Mesenchymal stem cell (in vitro differentiated cells and primary cell): ENCODE measurements around the gene RECK.
A peak's percentile ranks its signal among the peaks of the same experiment; 100 is the strongest.

Experiments
- DNase-seq: peaks from one replicate; pipeline ENCODE4 v3.0.0-alpha.2; 2013
- H2AFZ ChIP-seq: one replicate; pipeline ENCODE4 v1.6.1; 2013; ENCODE audit warnings: low read depth, mild to moderate bottlenecking, control low read depth, inconsistent platforms, low read length, moderate library complexity
- H2AK5ac ChIP-seq: 2 replicates; pipeline ENCODE4 v1.6.1; 2013; ENCODE audit warnings: low read length, moderate library complexity, mild to moderate bottlenecking, inconsistent platforms; ENCODE audit not compliant: severe bottlenecking
- H2BK120ac ChIP-seq: one replicate; pipeline ENCODE4 v1.6.1; 2013; ENCODE audit warnings: low read depth, mild to moderate bottlenecking, inconsistent platforms, low read length, moderate library complexity
- H2BK12ac ChIP-seq, 2 experiments: one replicate each; pipeline ENCODE4 v1.6.1; 2013; ENCODE audit warnings: inconsistent platforms in 2 of 2, low read length in 2 of 2, mild to moderate bottlenecking in 2 of 2, moderate library complexity in 2 of 2, control low read depth in 1 of 2
- H2BK15ac ChIP-seq: one replicate; pipeline ENCODE4 v1.6.1; 2013; ENCODE audit warnings: mild to moderate bottlenecking, low read depth, inconsistent platforms; ENCODE audit not compliant: poor library complexity, severe bottlenecking
- H2BK5ac ChIP-seq: 2 replicates; pipeline ENCODE4 v1.6.1; 2013; ENCODE audit warnings: low read depth, mild to moderate bottlenecking, low read length, control low read depth, inconsistent platforms; ENCODE audit not compliant: poor library complexity, severe bottlenecking
- H3K14ac ChIP-seq, 2 experiments: one replicate each; pipeline ENCODE4 v1.6.1; 2013; ENCODE audit warnings: inconsistent platforms in 2 of 2, low read length in 2 of 2, control low read depth in 1 of 2, mild to moderate bottlenecking in 1 of 2, moderate library complexity in 1 of 2
- H3K18ac ChIP-seq, 2 experiments: one replicate each; pipeline ENCODE4 v1.6.1; 2013; ENCODE audit warnings: inconsistent platforms in 2 of 2, low read length in 2 of 2, control low read depth in 1 of 2, low read depth in 1 of 2, mild to moderate bottlenecking in 1 of 2
- H3K23ac ChIP-seq, 2 experiments: one replicate each; pipeline ENCODE4 v1.6.1; 2013; ENCODE audit warnings: inconsistent platforms in 2 of 2, low read length in 2 of 2, mild to moderate bottlenecking in 2 of 2, moderate library complexity in 2 of 2, control low read depth in 1 of 2
- H3K27ac ChIP-seq: 2 replicates; pipeline ENCODE4 v1.5.1; 2013; ENCODE audit warnings: mild to moderate bottlenecking, moderate library complexity, low read length, control low read depth, inconsistent platforms; ENCODE audit not compliant: poor library complexity, severe bottlenecking
- H3K27me3 ChIP-seq, 2 experiments: 2 replicates each; pipeline versions ENCODE4 v1.6.1 to v1.7.0; 2013; ENCODE audit warnings: low read length in 2 of 2, mild to moderate bottlenecking in 2 of 2, moderate library complexity in 2 of 2, control low read depth in 1 of 2, inconsistent platforms in 1 of 2; ENCODE audit not compliant: control insufficient read depth in 1 of 2, insufficient read depth in 1 of 2
- H3K36me3 ChIP-seq, 2 experiments: 2 replicates each; pipeline versions ENCODE4 v1.6.1 to v1.7.0; 2013; ENCODE audit warnings: low read length in 2 of 2, control low read depth in 1 of 2, inconsistent platforms in 1 of 2, low read depth in 1 of 2, mild to moderate bottlenecking in 1 of 2; ENCODE audit not compliant: insufficient read depth in 2 of 2, control insufficient read depth in 1 of 2
- H3K4ac ChIP-seq, 2 experiments: one replicate each; pipeline ENCODE4 v1.6.1; 2013; ENCODE audit warnings: inconsistent platforms in 2 of 2, low read length in 2 of 2, mild to moderate bottlenecking in 2 of 2, moderate library complexity in 2 of 2, control low read depth in 1 of 2, low read depth in 1 of 2
- H3K4me1 ChIP-seq: 2 replicates; pipeline ENCODE4 v1.6.1; 2013; ENCODE audit warnings: low read depth, low read length, control low read depth; ENCODE audit not compliant: control insufficient read depth, insufficient read depth
- H3K4me2 ChIP-seq: 2 replicates; pipeline ENCODE4 v1.6.1; 2013; ENCODE audit warnings: low read length, mild to moderate bottlenecking, inconsistent platforms; ENCODE audit not compliant: poor library complexity, severe bottlenecking
- H3K4me3 ChIP-seq, 2 experiments: 2 replicates each; pipeline versions ENCODE4 v1.5.1 to v1.7.0; 2013; ENCODE audit warnings: low read length in 2 of 2, mild to moderate bottlenecking in 2 of 2, control low read depth in 1 of 2, low read depth in 1 of 2; ENCODE audit not compliant: insufficient read depth in 1 of 2
- H3K79me1 ChIP-seq: replicated peaks from 2 replicates; pipeline ENCODE4 v1.6.1; 2013; ENCODE audit warnings: mild to moderate bottlenecking, control low read depth, low read length, inconsistent platforms; ENCODE audit not compliant: poor library complexity, severe bottlenecking
- H3K9ac ChIP-seq: 2 replicates; pipeline ENCODE4 v1.7.0; 2013; ENCODE audit warnings: mild to moderate bottlenecking, low read length, moderate library complexity
- H3K9me3 ChIP-seq: 2 replicates; pipeline ENCODE4 v1.7.0; 2013; ENCODE audit warnings: mild to moderate bottlenecking, low read length; ENCODE audit not compliant: control insufficient read depth
- H4K8ac ChIP-seq: one replicate; pipeline ENCODE4 v1.6.1; 2013; ENCODE audit warnings: inconsistent platforms, mild to moderate bottlenecking, low read length, moderate library complexity
- H4K91ac ChIP-seq: one replicate; pipeline ENCODE4 v1.6.1; 2013; ENCODE audit warnings: mild to moderate bottlenecking, low read length, inconsistent platforms
- WGBS: methylation state at CpG from one replicate; pipeline ENCODE4 v1.1.7; 2013; ENCODE audit warnings: mixed read lengths; 5-methylcytosine and 5-hydroxymethylcytosine counted together

The RECK gene

DNA sequence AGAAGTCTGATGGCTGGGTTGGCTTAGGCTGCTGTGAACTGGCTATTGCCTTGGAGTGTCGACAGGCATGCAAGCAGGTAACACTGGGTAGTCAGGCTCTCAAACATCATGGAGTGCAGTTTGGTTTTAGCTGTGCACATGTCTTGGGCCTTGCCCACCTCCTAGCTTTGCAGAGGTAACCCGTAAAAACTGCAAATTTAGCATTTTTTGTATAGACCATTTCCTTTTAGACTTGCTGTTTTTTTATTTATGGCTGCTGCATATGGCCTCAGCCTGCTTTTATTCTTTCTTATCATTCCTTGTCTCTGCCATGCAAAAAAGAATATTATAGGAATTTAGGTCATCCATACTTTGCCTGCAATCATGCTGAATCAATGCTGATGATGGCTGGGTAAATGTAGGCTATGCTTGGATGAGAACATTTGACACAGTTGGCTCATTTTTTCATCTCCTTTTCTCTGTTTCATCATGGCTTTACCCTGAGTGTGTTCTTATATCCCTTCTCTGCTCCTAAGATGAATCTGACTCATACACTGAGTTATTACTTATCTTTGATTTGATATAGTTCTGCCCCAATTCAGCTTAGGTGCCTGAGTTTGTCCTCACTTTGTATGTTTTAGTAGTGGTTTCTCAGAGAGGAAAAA, 27.2 kb downstream of the RECK start:
- Histone ChIP-seq H2BK5ac (no peak overlapping the region), H3K4me3 (peak overlapping the region in 1 of 2 experiments; percentile 20), H3K36me3 (peaks cover 7 to 87% of the 10 kb centered on the region in 2 experiments), H2BK120ac (no peak overlapping the region), H3K27me3 (no peaks in the 10 kb centered on the region), H3K18ac (no peak overlapping the region), H3K23ac (no peak overlapping the region), H3K9ac (peak overlapping the region; percentile 51), H2AFZ (no peak overlapping the region), H4K91ac (no peak overlapping the region), H3K4me2 (no peak overlapping the region), H3K27ac (no peak overlapping the region), H3K9me3 (no peaks in the 10 kb centered on the region), H3K4ac (no peak overlapping the region), H4K8ac (no peak overlapping the region), H3K4me1 (peaks cover 4% of the 10 kb centered on the region), H3K79me1 (peaks cover 3% of the 10 kb centered on the region), H2BK15ac (no peak overlapping the region), H2BK12ac (no peak overlapping the region), H3K14ac (no peak overlapping the region), H2AK5ac (no peak overlapping the region)
- DNase-seq = no peak
- WGBS = 87% methylated on average over 2 of the region's 2 CpGs

DNA sequence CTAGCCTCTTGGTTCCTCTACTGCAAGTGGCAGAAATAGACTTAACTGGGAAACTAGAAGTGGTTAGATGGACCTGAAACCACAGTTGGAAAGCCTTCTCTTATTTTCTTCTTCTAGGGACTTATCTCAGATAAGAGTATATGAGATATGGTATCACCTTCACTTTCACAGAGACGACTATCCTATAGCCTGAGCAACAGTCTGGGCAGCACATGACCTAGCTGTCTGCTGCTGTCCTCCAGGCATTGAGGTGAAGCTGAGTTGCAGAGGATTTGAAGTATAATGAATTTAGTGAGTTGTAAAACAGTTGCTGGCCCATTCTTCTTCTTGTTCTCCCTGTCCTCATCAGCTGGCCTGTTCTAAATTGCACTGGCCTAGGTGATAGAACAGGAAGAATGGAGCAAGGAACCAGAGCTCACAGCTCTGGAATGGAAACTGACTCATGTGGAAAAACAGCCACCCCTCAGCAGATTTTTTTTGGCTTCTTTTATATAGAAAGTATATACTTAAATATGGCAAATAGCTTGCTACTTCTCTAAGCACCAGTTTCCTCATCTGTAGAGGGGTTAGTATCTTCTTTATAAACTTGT, 27.8 kb downstream of the RECK start:
- no peak for DNase-seq
- Histone ChIP-seq H4K8ac (no peak overlapping the region), H2AFZ (no peak overlapping the region), H2BK120ac (no peak overlapping the region), H3K9ac (peak overlapping the region; percentile 51), H3K4ac (no peak overlapping the region), H3K4me1 (peaks cover 4% of the 10 kb centered on the region), H3K27me3 (no peaks in the 10 kb centered on the region), H2AK5ac (no peak overlapping the region), H2BK12ac (no peak overlapping the region), H4K91ac (no peak overlapping the region), H3K14ac (no peak overlapping the region), H3K23ac (no peak overlapping the region), H3K4me2 (no peak overlapping the region), H2BK5ac (no peak overlapping the region), H3K79me1 (peaks cover 3% of the 10 kb centered on the region), H3K9me3 (no peaks in the 10 kb centered on the region), H2BK15ac (no peak overlapping the region), H3K36me3 (peaks cover 7 to 88% of the 10 kb centered on the region in 2 experiments), H3K18ac (no peak overlapping the region), H3K4me3 (peak overlapping the region in 1 of 2 experiments; percentile 20), H3K27ac (peak overlapping the region; percentile 13)
- no CpG with 5 or more reads among the region's 1 CpG for WGBS

DNA sequence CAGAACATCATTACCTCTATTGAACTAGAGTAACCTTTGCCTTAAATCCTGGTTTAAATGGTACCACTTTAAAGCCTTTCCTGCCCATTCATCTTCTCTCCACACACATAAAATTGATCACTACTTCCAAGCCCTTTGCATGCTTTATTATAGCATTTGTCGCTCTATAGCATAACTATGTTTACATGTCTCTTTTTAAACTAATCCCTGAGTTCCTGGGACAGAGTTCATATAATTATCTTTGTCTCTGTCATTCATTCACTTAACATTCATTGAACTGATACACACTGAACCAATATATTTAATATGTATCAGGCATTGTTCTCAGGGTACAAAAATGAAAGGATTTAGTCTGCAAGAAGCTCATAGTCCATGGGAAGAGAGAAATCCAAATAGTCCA, 37.3 kb downstream of the RECK start:
- Histone ChIP-seq H3K23ac (no peak overlapping the region), H3K14ac (no peak overlapping the region), H3K9me3 (no peaks in the 10 kb centered on the region), H2BK120ac (no peak overlapping the region), H4K91ac (no peak overlapping the region), H3K4me3 (no peak overlapping the region), H3K79me1 (peaks cover 7% of the 10 kb centered on the region), H2AK5ac (no peak overlapping the region), H4K8ac (no peak overlapping the region), H2BK12ac (no peak overlapping the region), H2AFZ (no peak overlapping the region), H3K36me3 (peaks cover 0 to 80% of the 10 kb centered on the region in 2 experiments), H2BK5ac (no peak overlapping the region), H3K9ac (peak overlapping the region; percentile 70), H3K27ac (peak overlapping the region; percentile 48), H2BK15ac (no peak overlapping the region), H3K18ac (no peak overlapping the region), H3K27me3 (no peaks in the 10 kb centered on the region), H3K4me2 (no peak overlapping the region), H3K4ac (no peak overlapping the region), H3K4me1 (peaks cover 5% of the 10 kb centered on the region)
- DNase-seq = no peak
- WGBS = 90% methylated on average over 1 of the region's 1 CpG

DNA sequence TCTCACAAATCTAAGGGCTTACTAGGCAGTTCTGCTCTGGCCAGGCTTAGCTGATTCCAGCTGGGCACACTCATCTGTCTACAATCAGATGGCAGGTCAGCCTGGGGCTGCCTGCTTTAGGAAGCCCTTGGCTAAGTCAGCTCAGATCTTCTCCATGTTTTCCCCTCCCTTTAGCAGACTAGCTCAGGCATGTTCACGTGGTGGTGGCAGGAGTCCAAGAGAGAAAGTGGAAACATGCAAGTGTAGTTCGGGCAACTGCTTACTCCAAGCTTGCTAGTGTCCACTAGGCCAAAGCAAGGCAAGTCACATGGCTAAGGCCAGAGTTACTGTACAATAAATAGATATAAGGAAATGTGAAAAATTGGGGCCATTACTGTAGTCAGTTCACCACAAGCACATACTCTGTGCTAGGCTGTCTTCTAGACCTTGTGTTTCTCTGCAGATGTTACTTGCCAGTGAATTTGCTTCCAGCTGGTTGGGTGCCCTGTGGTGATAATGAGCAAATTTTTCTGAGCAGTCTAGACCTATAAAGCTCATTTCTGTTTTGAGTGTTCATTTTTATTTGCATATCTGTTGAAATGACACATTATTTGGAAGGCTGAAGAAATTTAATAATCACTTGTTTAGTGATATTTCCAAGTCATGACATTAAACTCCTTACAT, 38.3 kb downstream of the RECK start:
- no peak overlapping the region for H2BK12ac ChIP-seq
- peaks cover 0 to 79% of the 10 kb centered on the region in 2 experiments for H3K36me3 ChIP-seq
- peak overlapping the region; percentile 19 for H4K8ac ChIP-seq
- H3K27me3 ChIP-seq = no peaks in the 10 kb centered on the region
- peaks cover 5% of the 10 kb centered on the region for H3K4me1 ChIP-seq
- no peak overlapping the region for H3K4ac ChIP-seq
- DNase-seq = peak; percentile 87
- H2AK5ac ChIP-seq = peak overlapping the region; percentile 76
- H3K14ac ChIP-seq = no peak overlapping the region
- H2BK5ac ChIP-seq = no peak overlapping the region
- H3K9me3 ChIP-seq = no peaks in the 10 kb centered on the region
- no peak overlapping the region for H2BK15ac ChIP-seq
- no peak overlapping the region for H2AFZ ChIP-seq
- peak overlapping the region; percentile 83 for H3K27ac ChIP-seq
- no peak overlapping the region for H3K23ac ChIP-seq
- WGBS = 78% methylated on average over 2 of the region's 2 CpGs
- H2BK120ac ChIP-seq = no peak overlapping the region
- no peak overlapping the region for H3K4me3 ChIP-seq
- H3K9ac ChIP-seq = peak overlapping the region; percentile 70
- peak overlapping the region in 1 of 2 experiments; percentile 86 for H3K18ac ChIP-seq
- H3K79me1 ChIP-seq = peaks cover 7% of the 10 kb centered on the region
- no peak overlapping the region for H3K4me2 ChIP-seq
- H4K91ac ChIP-seq = no peak overlapping the region
